CD4-positive, alpha-beta T cell treated with Interleukin-15 for 4 hours (primary cell): Measurements from ENCODE around the gene HRNR.

Experiments
- DNase-seq: peaks from one replicate; pipeline ENCODE4 v3.0.0-alpha.2; 2020; ENCODE audit warnings: low spot score

Gene HRNR

DNA sequence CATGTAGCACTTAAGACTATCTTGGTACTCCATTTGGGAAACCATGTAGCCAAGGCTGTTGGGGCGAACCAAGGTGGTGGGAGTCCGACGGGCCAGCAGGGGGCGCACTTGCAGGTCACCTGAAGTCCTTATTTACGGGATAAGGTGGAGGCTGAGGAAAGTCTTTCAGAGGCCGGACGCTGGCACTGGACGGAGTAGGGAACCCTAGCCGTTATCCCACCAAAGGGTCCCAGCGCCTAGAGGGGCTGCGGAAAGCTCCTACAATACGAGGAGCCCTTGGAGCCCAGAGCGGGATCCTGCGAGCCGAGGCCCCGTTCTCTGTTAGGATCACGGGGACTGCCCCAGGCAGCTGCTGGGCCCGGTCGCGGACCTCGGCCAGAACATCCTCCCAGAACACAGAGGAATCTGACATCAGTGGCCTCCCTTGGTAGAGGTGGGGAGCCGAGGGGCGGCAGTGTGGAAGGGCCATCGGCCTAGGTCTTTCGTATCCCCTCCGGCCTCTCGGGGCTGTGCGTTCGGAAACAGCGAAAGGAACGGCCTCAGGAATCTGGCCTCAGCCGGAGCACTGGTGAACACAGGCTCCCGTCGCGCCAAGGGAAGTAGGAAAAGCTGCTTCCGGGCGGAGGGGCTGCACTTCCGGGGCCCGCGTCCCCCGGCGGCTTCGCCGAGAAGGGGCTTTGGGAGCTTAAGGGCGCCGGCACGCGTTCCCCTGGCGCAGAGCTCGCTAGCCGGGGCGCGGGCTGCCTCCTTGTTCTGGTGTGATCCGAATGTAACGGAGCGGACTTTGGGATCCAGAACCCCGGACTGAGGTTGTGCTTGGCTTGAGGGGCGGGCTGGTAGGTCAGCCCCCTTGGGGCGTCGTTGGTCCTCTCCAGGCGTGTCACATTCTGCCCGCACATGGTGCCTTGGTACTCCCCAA, 35.1 kb downstream of the HRNR start:
- DNase-seq: peak; percentile 78

DNA sequence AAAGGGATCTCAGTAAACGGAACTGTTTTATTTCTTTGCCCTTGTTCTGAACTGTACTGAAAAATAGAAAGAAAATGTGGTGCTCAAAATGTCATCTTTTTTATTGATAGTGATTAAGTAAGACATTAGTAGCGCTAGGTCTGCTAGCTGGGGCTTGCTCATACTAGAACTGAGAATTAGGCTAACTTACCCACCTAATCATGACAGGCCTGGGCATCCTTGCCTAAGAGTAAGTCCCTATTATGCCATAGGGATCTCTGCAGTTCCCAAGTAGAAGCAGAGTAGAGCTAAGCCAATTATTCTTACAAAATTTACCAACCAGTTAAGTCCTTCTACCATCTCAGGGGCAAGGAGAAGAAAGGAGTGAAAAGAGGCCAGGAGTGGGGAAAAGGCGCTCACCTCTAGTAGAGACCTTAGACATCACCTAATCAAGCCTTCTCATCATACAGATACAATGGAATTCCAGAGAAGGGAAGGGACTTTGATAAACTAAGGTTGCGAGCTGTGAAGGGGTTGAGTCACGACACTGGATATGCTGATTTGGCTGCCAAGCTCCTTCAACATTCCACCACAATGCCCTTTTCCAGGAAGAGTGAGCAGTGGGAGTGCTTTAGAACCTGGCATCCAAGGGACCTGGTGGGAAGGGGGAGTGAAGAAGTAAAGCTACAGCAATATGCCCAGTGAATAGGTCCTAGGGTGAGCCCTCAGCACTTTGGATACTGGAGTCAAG, 37.3 kb downstream of the HRNR start:
- DNase-seq: no peak

DNA sequence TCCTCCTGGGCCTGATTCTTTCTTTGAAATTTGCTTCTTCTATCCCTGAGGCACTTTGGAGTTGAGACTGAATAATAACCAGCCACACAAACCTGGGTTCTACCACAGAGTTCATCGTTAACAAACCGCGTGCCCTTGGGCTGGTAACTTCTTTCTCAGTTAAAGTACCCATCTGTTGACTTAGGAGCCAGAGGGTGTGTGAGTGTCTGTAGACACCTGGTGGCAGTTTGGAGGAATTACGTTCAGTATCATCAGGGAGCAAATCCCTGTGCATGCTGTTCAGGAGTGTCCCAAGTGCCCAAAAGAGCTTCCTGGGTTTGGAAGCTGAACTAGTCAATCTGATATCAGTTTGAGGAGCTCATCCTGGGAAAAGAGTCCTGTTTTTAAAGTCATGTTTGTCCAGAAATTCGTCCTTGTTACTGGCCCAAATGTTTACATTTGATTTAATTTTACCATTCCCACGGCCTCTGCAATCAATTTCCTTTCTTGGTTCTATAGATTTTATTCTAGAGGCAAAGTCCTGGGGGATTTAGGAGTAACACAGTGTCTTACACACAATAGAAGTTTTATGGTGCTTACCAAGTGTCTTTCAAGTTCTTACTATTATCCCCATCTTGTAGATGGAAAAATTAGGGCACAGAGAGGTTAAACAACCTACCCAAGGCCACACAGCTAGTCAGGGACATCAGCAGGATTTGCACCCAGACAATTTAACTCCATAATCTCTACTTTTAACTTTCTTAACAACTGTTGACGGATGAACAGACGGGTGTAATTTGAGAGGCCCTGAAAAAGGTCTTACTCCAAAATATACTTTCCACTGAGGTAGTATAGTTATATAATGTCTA, 38.2 kb downstream of the HRNR start:
- DNase-seq: peak; percentile 55

DNA sequence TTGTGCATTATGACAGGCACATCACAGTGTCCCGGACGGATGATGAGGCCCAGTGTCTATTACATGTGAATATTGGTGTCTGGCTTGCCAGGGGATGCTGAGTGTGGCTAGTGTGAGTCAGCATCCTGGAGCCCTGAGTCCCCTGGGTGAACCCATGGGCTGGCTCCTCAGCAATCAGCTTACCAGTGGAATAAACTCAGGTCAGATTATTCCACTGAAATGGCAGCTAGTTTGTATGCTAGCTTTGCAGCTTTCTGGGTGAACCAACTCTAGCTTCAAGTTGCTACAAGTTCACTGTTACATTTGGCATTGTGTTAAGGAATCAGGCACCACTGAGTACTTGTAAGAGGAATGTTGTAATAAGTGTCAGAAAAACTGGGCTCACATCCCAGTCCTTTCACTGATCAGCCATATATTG, 41.0 kb downstream of the HRNR start:
- DNase-seq: no peak

DNA sequence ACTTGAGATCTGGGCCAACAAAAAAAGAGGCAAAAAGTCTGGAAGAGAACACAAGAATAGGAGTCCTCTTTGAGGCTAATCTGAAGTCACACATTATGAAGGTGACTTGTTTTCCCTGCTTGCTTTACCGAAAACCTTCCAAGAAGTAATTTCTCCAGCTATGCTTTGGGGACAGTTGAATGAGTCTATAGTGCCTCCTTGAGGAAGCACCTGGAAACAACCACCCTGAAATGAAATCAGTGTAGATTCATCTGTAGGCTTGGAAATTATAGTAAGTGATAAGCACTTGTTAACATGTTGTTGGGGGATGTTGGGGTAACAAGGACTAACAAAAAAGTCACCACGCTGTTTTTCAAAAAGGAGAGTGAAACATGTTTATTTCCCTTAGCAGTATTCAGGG, 41.6 kb downstream of the HRNR start:
- peak; percentile 7 for DNase-seq

DNA sequence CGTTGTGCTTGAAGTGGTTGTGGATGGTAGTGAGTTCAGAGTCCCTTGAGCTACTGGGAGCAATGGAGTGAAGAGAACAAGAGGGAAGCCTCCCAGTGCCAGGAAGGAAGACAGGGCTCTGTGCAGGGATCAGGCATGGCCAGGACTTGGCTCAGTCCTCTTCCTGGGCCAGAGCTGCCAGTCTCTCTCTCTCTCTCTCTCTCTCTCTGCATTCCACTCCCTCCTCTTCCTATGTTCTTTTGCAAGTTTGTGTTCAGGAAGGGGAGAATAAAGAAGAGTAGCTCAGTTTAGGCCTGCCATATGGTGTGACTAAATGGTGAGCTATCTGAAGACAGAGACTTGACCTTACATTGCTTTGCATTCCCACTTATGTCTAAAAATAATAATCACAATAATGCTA, 44.4 kb downstream of the HRNR start:
- DNase-seq: no peak

DNA sequence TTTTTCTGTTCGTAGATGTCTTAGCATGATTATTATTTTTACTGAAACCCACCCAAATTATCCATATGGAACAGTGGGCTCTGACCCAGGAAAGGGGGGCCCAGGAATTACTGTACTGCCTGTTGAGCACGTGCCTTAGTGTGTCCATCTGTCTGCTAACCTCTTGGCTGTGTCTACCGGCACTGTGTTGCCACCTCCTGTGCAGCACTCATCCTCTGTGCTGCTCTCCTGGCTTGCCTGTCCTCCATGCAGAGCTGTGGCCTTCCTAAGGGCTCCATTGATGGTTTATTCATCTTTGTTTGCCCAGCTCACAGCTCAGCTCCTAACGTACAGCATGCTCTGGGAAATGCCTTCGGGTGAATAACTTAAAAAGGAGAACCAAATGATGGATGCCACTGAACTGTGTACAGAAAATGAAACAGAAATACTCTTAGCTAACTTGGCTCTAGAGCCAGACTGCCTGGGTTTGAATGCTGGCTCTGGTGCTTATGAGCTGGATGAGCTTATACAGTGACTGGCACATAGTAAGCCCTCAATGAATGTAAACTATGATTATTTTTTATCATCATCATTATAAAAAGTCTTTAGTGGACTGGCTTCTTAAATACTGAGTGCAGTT, 53.6 kb downstream of the HRNR start:
- DNase-seq: no peak

DNA sequence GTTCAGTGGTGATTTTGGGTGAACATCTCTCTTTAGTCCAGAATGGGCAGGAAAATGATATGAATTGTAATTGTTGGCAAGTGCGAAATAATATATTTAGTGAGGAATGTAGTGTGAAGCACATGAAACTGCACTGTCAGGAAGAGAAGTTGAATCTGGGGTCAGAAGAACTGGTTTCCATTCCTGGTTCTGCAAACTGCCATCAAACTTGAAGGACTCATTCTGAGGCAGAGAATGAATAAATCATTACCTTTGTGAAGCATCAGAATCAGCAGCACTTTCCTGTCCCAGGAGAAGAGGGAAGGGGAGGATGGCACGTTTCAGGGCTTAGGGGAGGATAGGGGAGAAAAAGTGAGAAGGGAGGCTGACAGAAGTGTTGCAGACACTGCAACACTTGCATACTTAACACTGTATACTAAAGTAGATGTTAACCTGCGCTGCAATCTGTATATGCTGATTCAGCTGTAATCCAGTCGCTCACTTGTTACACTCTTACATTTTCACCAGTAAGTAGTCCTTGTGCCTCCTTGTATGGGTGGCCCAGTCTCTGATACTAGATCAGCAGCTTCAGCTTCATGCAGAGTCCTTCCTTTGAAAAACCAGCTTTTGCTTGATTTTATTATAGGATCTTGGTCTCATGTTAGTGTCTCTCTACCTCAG, 54.5 kb downstream of the HRNR start:
- DNase-seq: no peak

DNA sequence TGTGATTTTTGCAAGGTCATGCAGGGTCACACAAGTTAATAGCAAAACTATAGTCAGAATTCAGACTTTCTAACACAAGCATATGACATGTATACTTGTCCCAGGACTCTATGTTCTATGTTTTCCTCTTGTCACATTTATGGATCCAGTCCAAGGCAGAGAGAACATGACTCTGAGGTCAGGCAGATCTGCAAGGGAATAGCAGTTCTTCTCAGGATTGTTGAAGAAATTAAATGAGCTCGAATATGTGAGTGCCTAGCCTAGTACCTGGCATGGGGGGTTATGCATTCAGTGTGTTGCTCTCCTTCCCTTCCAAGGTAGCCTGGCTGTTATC, 55.5 kb downstream of the HRNR start:
- no peak for DNase-seq

DNA sequence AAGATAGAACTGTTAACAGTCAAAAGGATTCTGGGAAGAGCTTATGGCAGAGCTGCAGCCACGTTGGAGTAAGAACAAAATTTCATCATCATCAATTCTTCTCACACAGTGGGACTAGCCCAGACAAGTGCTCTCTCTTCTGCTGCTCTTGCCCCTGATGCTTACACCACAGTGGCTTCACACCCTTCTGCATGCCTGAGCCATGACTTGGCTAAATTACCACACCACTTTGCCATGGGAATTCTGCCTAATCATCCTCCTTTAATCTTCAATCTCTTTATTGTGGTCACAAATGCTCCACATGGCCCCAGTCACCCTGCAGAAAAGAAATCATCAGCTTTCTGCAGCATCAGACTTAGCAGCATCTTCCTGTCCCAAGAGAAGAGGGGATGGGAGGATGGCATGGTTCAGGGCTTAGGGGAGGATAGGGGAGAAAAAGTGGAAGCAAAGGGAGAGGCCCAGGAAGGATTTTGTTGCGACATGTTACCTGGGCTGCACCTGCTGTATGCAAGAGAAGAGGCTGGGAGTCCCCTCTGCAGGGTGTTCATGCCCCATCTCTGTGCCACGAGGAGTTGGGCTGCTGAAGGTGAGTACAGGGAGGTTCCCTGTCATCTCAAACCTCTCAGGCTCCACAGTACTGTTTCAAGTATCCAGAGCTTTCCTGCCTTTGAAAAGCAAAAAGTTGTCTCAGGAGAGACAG, 56.0 kb downstream of the HRNR start:
- no peak for DNase-seq

DNA sequence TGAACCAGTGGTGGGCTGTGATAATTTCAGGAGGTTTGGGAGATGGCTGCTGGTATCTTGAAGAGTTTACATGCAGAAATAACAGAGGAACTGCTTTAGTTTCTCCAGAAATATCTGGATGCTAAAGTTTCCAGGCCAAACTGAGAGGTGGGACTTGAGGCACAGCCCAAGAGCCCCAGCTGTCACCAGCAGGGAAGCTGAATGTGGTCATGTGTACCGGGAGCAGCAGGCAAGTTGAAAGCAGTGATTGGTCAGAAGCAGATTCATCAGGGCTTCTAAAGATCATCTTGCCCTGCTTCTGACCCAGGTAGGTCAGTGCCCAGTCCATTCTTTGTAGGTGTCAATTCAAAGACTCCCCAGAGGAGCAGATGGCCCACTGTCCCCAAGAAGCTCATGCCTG, 57.0 kb downstream of the HRNR start:
- no peak for DNase-seq

DNA sequence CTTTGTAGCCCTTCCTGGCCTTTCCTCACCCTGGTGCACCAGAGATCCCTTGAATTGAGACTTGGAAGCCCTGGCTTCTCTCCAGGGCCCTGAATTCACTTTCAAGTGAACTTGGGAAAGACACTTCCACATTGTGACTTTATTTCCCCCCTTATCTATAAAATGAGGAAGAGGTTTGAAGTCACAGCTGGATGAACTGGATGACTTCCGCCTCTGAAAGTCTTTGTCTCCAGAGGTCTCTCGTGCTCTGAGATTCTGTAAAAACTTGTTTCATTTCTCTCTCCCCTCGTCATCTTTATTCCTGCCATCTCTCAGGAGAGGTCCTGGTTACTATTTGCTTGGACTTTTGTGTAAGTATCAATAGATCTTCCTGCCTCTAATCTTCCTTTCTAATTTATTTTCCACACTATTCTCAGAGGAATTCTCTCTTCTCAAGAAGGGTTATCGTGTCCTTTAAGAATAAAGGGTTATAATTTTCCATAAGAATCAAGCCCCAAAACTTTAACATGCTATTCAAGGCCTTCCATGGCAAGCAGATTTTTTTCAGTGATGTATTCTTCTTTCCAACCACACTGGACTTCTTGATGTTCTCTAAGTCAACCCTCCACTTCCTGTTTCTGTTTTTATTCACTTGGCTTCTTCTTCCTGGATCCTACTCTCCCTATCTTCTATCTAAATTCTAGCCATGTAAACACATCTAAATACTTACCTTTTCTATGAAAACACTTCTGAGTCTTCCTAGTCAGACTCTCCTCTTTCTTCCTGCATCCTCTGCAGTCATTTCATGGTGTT, 58.5 kb downstream of the HRNR start:
- no peak for DNase-seq

DNA sequence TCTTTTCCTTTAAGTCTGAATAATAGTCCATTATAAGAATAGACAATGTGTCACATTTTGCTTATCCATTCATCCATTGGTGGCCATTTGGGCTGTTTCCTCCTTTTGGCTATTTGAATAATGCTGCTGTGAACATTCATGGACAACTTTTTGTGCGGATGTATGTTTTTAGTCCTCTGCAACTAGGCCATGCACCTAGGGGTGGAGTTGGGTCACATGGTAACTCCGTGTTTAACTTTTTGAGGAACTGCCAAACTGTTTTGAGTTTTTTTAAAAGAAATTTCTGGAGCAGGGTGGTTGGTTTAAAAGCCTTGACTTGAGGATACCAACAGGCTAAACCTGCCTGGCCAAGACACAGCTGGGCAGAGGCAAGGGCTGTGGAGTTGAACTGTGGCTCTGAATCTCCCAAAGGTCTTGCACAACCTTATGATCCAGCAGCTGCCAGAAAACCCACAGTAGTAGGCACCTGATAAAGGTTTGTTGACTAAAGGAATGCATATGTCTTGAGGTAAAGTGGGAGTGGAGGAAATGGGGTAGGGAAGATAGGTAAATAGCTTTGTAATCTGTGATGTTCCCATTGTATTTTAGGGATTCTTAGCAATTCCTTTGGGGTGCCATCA, 59.4 kb downstream of the HRNR start:
- no peak for DNase-seq

DNA sequence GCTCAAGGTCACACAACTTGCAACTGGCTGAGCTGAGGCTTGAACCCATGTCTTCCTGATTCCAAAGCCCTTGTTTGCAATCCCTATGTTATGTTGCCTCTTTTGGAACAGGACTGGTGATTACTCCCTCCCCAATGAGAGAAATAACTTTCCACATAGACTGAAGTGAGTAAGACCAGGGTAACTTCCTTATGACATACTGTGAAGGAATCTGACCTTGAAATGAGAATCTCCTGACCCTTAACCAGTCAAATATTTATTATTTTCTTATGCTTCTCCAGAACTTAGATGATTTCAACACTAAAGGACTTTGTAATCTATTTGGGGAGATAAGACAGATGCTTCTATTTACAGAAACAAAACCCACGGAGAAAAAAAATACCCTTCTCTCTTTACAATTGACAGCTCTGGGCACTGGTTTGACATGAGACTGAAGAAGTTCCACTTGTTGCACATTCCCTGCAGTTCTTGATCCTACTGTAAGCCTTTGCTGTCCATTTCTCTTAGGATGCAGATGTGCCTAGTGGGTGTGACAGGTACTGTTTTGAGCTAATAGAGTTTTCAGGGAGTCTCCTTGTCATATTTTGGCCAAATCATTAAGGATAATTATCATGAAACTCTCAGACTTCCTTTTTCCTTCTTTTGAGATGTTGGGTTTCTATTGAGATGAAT, 61.1 kb downstream of the HRNR start:
- no peak for DNase-seq
